GM12874 (cell line): ENCODE results near the gene CASKIN1.

Source experiments
- TF ChIP-seq, protein P1 (sequence below): IDR thresholded peaks from 2 replicates; pipeline ENCODE4 v1.5.1; 2011; ENCODE audit warnings: low read depth, mild to moderate bottlenecking, control low read depth, low read length, moderate library complexity; ENCODE audit not compliant: insufficient read depth

The CASKIN1 gene

DNA sequence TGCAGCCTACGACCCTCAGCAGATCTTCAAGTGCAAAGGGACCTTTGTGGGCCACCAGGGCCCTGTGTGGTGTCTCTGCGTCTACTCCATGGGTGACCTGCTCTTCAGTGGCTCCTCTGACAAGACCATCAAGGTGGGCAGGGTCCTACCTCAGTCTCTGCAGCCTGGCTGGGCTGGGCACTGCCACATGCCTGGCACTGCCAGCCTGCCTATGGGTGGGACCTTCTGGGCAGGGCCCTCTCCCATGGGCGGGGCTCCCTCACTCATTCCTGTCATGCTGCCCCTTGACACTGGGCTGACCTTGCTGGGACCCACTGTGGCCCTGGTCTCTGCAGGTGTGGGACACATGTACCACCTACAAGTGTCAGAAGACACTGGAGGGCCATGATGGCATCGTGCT lies 22.5 kb downstream of the CASKIN1 start:
- TF ChIP-seq, protein P1, sequence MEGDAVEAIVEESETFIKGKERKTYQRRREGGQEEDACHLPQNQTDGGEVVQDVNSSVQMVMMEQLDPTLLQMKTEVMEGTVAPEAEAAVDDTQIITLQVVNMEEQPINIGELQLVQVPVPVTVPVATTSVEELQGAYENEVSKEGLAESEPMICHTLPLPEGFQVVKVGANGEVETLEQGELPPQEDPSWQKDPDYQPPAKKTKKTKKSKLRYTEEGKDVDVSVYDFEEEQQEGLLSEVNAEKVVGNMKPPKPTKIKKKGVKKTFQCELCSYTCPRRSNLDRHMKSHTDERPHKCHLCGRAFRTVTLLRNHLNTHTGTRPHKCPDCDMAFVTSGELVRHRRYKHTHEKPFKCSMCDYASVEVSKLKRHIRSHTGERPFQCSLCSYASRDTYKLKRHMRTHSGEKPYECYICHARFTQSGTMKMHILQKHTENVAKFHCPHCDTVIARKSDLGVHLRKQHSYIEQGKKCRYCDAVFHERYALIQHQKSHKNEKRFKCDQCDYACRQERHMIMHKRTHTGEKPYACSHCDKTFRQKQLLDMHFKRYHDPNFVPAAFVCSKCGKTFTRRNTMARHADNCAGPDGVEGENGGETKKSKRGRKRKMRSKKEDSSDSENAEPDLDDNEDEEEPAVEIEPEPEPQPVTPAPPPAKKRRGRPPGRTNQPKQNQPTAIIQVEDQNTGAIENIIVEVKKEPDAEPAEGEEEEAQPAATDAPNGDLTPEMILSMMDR: no peak

DNA sequence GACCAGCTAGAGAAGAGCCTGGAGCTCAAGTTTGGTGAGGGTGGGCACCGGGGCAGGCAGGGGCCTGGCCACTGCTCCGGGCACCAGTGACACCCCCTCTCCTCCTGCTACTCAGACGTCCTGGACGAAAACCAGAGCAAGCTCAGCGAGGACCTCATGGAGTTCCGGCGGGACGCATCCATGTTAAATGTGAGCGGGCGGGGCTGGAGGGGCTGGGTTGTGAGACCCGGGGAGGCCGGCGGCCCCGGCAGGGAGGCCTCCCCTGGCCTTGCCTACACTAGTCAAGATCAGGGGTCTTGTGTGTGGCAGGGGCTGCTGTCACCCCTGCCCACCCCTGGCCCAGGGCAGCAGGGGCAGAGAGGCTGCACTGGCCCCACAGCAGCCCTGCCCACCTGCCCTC lies 23.0 kb downstream of the CASKIN1 start:
- TF ChIP-seq, protein P1: no peak

DNA sequence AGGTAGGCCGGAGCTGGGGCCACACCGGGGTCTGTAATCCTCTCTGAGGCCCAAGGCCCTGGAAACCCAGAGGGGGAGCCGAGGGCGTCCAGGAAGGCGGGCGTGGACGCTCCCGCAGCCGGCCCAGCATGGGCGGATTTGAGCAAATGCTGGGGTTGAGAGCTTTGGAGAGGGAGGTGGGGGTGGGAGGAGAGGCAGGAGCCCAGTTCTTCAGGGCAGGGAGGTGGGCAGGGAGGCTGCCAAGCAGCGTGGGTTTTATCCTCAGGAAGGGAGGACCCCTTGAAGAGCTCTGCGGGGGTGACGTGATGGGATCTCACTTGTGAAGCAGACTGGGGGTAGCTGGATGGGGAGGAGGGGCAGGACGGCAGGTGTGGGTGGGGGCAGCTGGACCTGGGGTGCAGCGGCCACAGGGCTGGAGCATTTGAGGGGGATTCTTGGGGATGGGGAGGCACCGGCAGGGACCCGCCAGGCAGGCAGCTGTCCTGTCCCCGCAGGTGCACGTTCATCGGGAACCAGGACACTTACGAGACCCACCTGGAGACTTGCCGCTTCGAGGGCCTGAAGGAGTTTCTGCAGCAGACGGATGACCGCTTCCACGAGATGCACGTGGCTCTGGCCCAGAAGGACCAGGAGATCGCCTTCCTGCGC lies 23.6 kb downstream of the CASKIN1 start:
- TF ChIP-seq, protein P1: no peak

DNA sequence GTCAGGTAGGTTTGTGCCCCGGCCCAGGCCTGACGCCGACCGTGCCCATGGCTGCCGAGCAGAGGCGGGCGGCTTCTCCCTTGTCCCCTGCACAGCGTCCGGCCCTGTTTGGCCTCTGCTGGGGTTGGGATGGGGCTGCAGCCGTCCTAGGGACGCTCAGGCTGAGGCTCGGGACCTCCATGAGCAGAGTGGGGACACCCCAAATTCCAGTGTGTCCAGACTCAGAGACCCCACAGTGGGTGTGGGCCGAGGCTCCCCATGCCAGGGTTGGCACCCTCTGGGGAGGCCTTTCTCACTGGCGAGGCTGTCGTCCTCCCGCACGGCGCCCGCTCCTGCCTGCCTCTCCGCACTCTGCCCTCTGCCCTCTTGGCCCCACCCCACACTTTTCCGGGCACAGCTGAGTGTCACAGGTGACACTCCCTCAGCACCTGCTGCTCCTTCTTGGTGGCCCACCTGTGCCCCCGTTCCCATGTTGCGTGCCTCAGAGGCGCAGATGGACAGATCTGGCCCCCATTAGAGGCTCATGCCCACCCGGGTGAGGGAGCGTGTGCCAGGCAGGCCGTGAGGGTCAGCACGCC lies 24.7 kb downstream of the CASKIN1 start:
- TF ChIP-seq, protein P1: no peak

DNA sequence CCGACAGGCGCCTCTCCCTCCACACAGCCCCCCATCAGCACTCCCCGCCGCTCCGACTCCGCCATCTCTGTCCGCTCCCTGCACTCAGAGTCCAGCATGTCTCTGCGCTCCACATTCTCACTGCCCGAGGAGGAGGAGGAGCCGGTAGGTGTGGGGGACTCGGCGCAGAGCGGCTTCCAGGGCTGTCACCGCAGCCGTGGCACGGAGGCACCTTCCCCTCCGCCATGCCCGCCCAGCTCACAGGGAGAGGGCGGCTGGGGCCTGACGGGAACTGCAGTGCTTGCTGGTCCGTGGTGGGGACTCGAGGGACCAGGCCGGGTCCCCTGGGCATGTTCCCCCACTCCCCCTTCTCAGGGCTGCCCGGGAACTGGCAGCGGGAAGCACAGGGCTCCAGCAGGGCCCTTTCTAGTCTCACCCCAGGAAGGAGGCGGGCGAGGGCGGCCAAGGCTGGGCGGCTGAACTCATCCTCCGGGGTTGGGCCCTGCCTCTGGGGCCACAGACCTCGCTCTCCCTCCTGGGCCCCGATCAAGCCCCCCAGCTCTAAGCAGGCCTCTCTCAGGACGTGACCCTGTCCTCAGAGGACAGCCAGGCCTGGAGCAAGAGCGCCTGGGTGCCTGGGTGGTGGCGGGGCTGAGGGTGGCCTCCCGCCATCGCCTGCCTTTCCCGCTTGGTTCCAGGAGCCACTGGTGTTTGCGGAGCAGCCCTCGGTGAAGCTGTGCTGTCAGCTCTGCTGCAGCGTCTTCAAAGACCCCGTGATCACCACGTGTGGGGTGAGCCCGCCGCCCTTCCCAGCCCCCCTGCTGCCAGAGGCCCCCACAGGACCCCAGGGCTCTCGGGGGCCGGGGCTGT lies 25.6 kb downstream of the CASKIN1 start:
- TF ChIP-seq, protein P1: no peak

DNA sequence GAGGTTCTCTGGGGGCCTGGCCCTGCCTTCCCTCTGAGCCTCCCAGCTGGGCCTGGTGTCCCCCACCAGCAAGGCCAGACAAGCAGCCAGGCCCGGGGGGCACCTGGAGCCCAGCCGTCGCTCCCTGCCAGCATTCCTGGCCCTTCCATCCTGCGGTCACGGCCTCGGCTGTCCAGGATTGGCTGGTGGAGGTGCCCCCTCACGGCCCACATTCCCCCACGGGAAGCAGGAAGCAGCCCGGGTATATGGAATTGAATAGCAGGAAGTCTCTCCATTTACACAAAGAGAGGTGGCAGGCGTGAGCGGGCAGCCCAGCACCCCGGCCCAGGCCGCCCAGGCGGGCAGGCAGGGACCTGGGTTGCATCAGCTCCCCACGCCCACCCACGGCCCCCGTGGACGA lies 26.3 kb downstream of the CASKIN1 start:
- TF ChIP-seq, protein P1: no peak

DNA sequence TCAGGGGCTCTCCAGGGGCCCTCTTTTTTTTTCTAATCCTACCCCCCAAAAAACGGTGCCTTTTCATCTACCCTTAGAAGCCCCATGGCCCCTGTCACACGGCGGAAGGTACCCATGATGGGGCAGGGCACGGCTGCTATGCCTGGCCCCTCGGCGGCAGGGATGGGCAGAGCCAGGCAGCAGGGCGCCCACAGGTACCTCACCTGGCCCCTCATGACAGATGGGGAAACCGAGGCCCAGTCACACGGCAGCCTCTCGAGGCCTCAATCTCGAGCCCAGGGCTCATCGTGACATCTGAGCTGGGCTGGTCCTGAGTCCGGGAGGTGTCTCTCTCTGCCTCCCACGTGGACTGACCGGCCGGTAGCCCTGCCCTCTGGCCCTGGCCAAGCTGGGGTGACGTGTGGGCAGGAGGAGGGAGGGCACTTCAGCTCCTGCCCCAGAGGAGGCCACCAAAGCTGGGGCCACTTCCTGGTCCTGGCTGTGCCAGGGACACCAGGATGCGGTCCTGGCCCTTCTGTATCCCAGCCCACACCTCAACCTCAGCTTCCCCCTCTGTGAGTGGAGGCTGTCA lies 29.3 kb downstream of the CASKIN1 start:
- TF ChIP-seq, protein P1: no peak
